NOMO-1 (cell line): ENCODE data around the gene RMP24.

ENCODE experiments used
- DNase-seq, 2 experiments: peaks; one replicate each; lab custom pipeline; 2025; ENCODE audit not compliant: unreplicated experiment in 2 of 2; lab: John Stamatoyannopoulos, UW

RMP24 gene

DNA sequence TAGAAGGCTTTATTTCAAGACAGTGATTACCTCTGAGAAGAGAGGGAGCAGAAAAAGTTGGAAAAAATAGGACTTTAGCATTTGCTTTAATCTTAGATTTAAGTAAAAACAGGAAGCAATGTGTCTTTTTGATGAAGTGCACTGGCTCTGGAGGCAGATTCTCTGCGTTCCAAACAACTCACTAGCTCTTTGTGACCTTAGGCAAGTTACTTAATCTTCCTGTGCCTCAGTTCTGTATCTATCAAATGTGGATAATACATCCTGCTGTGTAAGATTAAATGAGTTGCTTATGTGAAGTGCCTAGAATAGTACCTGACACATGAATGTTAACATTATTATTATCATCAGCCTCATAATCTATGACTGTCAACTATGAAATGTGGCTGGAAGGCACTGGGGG lies 52.5 kb downstream of the RMP24 start:
- DNase-seq = no peak

DNA sequence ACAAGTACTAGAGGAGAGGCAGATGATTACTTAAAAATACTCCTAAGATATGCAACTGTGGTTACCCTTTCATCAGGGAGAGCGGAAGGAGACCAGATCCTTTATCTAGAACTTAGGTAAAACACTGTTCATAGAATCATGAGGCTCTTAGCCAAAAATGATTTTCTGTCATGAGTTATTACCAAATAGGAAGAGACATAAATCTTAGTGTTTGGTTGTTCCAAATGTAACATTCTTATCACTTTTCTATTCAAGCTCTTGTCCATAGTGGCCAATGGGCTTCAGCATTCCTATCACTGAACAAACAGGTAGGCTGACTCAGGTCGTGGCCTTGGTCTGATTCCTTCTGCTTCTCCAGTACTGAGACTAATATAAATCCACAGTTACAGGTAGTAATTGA lies 56.4 kb downstream of the RMP24 start:
- DNase-seq = no peak
